ENCODE measurements around the gene ETV4. TPM values are rescaled to one million over a fixed set of nuclear protein-coding genes. Genes with fewer than 3 reads are reported as not detected.

ETV4 gene
- 7.2 TPM in 2 replicates for total RNA-seq

GRCh38 chr17:43546319-43547188 is at the start of gene ETV4:
ETV4 (minus strand) TSS chr17:43546340; CDS start chr17:43545617, 723 bp downstream.
- DNase-seq (ENCODE audit: low read depth in 2 of 2): peak; percentile 67 to 93

GRCh38 chr17:43595466-43595865 is 49.3 kb upstream of the ETV4 start:
- no peak for DNase-seq (ENCODE audit: low read depth in 2 of 2)

GRCh38 chr17:43591779-43592562 is 45.8 kb upstream of the ETV4 start:
- peak; percentile 86 to 95 for DNase-seq (ENCODE audit: low read depth in 2 of 2)

GRCh38 chr17:43591001-43591400 is 44.9 kb upstream of the ETV4 start:
- DNase-seq (ENCODE audit: low read depth in 2 of 2): no peak

- no peak for DNase-seq (ENCODE audit: low read depth in 2 of 2)
Observed at GRCh38 chr17:43588664-43589435, 42.7 kb upstream of the ETV4 start.

GRCh38 chr17:43588121-43588520 is 42.0 kb upstream of the ETV4 start:
- no peak for DNase-seq (ENCODE audit: low read depth in 2 of 2)

- DNase-seq (ENCODE audit: low read depth in 2 of 2): no peak
Observed at GRCh38 chr17:43587647-43588046, 41.5 kb upstream of the ETV4 start.

- no peak for DNase-seq (ENCODE audit: low read depth in 2 of 2)
Observed at GRCh38 chr17:43584666-43585102, 38.5 kb upstream of the ETV4 start.

GRCh38 chr17:43583332-43583731 is 37.2 kb upstream of the ETV4 start:
- DNase-seq (ENCODE audit: low read depth in 2 of 2): no peak

- DNase-seq (ENCODE audit: low read depth in 2 of 2): no peak
Observed at GRCh38 chr17:43581613-43582012, 35.5 kb upstream of the ETV4 start.

GRCh38 chr17:43581130-43581529 is 35.0 kb upstream of the ETV4 start:
- DNase-seq (ENCODE audit: low read depth in 2 of 2): no peak

- DNase-seq (ENCODE audit: low read depth in 2 of 2): peak in 1 of 2 donors; percentile 36
Observed at GRCh38 chr17:43579566-43580140, 33.5 kb upstream of the ETV4 start.

GRCh38 chr17:43578699-43579565 is 32.8 kb upstream of the ETV4 start:
- peak; percentile 63 to 89 for DNase-seq (ENCODE audit: low read depth in 2 of 2)

- DNase-seq (ENCODE audit: low read depth in 2 of 2): no peak
Observed at GRCh38 chr17:43578404-43578698, 32.2 kb upstream of the ETV4 start.

- DNase-seq (ENCODE audit: low read depth in 2 of 2): no peak
Observed at GRCh38 chr17:43577664-43578403, 31.7 kb upstream of the ETV4 start.

GRCh38 chr17:43576563-43577229 is 30.6 kb upstream of the ETV4 start:
- DNase-seq (ENCODE audit: low read depth in 2 of 2): peak; percentile 63 to 74

- DNase-seq (ENCODE audit: low read depth in 2 of 2): no peak
Observed at GRCh38 chr17:43574896-43575525, 28.9 kb upstream of the ETV4 start.

- no peak for DNase-seq (ENCODE audit: low read depth in 2 of 2)
Observed at GRCh38 chr17:43574348-43574747, 28.2 kb upstream of the ETV4 start.
